NCI-H774 (cell line): Measurements from ENCODE around the gene KLRF2.

ENCODE experiments used
- DNase-seq: peaks from one replicate; lab custom pipeline; 2025; lab: John Stamatoyannopoulos, UW

The KLRF2 gene

GRCh38 chr12:9936591-9936990 lies 55.3 kb downstream of the KLRF2 start:
- DNase-seq: no peak

DNA sequence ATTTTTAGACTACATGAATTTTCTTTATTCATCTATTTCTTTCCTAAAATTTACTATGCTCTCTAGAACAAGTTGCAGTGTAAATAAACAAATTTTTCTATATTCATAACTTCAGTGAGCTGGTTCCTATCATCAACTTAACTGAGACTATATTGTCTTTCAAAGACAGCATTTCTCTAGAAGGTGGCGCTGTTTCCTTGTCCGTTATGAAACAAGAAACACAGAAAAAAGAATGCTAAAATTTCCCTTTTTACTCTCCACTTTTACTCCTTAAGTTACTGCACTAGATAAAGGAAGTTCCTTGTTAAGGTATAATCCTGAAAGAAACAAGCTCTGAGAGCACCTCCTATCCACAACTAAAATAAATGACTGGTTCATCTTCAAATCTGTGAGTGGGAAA lies 59.1 kb downstream of the KLRF2 start:
- DNase-seq: no peak

DNA sequence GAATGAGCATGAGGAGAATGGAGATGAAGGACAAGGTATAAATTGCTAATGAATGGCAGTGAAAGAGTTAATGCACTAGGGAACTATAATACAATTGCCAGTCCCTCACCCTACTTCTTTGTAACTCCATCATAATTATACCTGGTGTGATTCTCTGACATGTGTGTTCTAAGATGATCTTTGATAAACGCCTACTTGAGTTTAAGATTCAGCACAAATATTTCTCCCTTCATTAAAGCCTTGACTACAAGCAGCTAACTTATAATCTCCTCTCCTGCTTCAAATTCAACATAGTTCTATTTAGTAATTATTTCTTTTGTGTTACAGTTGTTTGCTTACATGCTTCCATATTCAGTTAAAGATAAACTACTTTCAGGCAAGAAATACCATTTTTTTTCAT lies 60.5 kb downstream of the KLRF2 start:
- DNase-seq: no peak

GRCh38 chr12:9943240-9943639 lies 62.0 kb downstream of the KLRF2 start:
- DNase-seq: no peak

DNA sequence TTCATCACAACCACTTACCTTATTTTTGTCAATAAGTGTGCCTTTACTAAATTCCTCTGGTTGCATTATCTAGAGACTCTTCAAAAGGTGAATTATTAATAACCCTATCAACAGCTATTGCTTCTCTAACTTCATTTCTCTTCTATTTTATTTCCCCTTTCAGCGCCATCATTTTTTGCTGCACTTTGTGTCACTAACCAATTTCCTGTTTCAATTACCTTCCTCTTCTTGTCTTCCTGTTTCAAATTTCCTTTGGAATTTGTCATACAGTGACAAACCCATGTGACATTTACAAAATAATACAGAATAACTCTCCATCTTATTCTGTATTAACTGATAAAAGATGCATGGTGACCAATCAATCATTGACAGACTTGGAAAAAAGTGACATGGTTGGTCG lies 63.1 kb downstream of the KLRF2 start:
- DNase-seq: no peak
